T-helper 1 cell treated with Interleukin-12 subunit alpha and Interleukin-12 subunit beta and Interleukin-4 antibody, amounts not matched to agents 30 μg/mL and 1 μg/mL, for 36 hours (primary cell): Measurements from ENCODE around the gene BBS9.

Source experiments
- H3K27ac Mint-ChIP-seq: one replicate; pipeline ENCODE4 v1.8.0; 2021; ENCODE audit warnings: mild to moderate bottlenecking, mixed read lengths
- H3K27me3 Mint-ChIP-seq: one replicate; pipeline ENCODE4 v1.8.0; 2021; ENCODE audit warnings: low read depth, mixed read lengths
- H3K36me3 Mint-ChIP-seq: one replicate; pipeline ENCODE4 v1.8.0; 2021; ENCODE audit warnings: low read depth, mixed read lengths
- H3K4me1 Mint-ChIP-seq: one replicate; pipeline ENCODE4 v1.8.0; 2021; ENCODE audit warnings: low read depth, mixed read lengths
- H3K4me3 Mint-ChIP-seq: one replicate; pipeline ENCODE4 v1.8.0; 2021; ENCODE audit warnings: mild to moderate bottlenecking, moderate library complexity, mixed read lengths
- H3K9me3 Mint-ChIP-seq: one replicate; pipeline ENCODE4 v1.8.0; 2021; ENCODE audit warnings: mixed read lengths

Gene BBS9

DNA sequence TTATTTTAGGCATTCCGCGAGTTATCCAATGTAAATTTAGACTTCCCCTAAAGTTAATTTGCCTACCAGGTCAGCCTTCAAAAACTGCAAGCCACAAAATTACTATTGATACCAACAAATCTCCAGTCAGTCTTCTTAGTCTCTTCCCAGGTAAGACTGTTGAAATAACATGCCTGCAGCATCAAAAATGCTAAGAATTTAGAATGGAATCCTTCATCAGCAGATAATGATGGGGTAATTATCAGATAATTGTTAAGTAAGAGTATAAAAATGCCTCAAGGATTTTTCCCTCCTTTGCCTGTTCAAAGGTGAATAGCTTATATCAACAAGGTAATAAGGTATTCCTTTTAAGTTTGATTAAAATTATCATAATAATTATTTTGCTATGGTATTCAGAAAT, 228.5 kb downstream of the BBS9 start:
- Mint-ChIP-seq H3K4me3 (no peak overlapping the region), H3K27me3 (no peaks in the 10 kb centered on the region), H3K9me3 (no peaks in the 10 kb centered on the region), H3K36me3 (no peaks in the 10 kb centered on the region), H3K4me1 (no peaks in the 10 kb centered on the region), H3K27ac (no peak overlapping the region)

GRCh38 chr7:33369888-33370287, 240.5 kb downstream of the BBS9 start:
- no peaks in the 10 kb centered on the region for H3K9me3 Mint-ChIP-seq
- H3K4me1 Mint-ChIP-seq: no peaks in the 10 kb centered on the region
- no peak overlapping the region for H3K27ac Mint-ChIP-seq
- H3K27me3 Mint-ChIP-seq: no peaks in the 10 kb centered on the region
- H3K4me3 Mint-ChIP-seq: no peak overlapping the region
- H3K36me3 Mint-ChIP-seq: no peaks in the 10 kb centered on the region

GRCh38 chr7:33373195-33373594, 243.8 kb downstream of the BBS9 start:
- Mint-ChIP-seq H3K27ac (no peak overlapping the region), H3K9me3 (no peaks in the 10 kb centered on the region), H3K27me3 (no peaks in the 10 kb centered on the region), H3K36me3 (no peaks in the 10 kb centered on the region), H3K4me1 (no peaks in the 10 kb centered on the region), H3K4me3 (no peak overlapping the region)

- no peak overlapping the region for H3K4me3 Mint-ChIP-seq
- H3K9me3 Mint-ChIP-seq: no peaks in the 10 kb centered on the region
- H3K27me3 Mint-ChIP-seq: no peaks in the 10 kb centered on the region
- no peak overlapping the region for H3K27ac Mint-ChIP-seq
- H3K4me1 Mint-ChIP-seq: no peaks in the 10 kb centered on the region
- H3K36me3 Mint-ChIP-seq: no peaks in the 10 kb centered on the region
These were observed 250.6 kb downstream of the BBS9 start for GRCh38 chr7:33379891-33380525.

- Mint-ChIP-seq H3K36me3 (no peaks in the 10 kb centered on the region), H3K27me3 (no peaks in the 10 kb centered on the region), H3K4me1 (no peaks in the 10 kb centered on the region), H3K9me3 (no peaks in the 10 kb centered on the region), H3K27ac (no peak overlapping the region), H3K4me3 (no peak overlapping the region)
These were observed 259.0 kb downstream of the BBS9 start for GRCh38 chr7:33388332-33388731.

DNA sequence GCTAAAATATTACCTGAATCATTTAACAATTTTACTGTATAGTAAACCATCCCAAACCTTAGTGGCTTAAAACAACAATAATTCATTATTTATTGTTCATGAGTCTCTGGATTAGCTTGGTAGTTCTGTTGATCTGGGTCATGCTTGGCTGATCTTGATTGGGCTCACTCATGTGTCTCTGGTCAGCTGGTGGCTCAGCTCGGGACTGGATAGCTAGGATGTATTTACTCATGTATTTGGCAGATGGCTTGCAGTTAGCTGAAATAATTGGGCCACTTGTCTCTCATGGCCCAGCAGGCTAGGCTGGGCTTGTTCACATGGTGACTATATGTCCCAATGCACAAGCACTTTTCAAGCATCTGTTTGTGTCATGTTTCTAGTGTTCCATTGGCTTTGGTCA, 262.8 kb downstream of the BBS9 start:
- Mint-ChIP-seq H3K4me3 (no peak overlapping the region), H3K9me3 (no peaks in the 10 kb centered on the region), H3K27ac (no peak overlapping the region), H3K27me3 (no peaks in the 10 kb centered on the region), H3K4me1 (peaks cover 7% of the 10 kb centered on the region), H3K36me3 (no peaks in the 10 kb centered on the region)

GRCh38 chr7:33393770-33394169, 264.4 kb downstream of the BBS9 start:
- Mint-ChIP-seq H3K9me3 (no peaks in the 10 kb centered on the region), H3K27me3 (no peaks in the 10 kb centered on the region), H3K27ac (no peak overlapping the region), H3K4me1 (peaks cover 7% of the 10 kb centered on the region), H3K36me3 (no peaks in the 10 kb centered on the region), H3K4me3 (no peak overlapping the region)

DNA sequence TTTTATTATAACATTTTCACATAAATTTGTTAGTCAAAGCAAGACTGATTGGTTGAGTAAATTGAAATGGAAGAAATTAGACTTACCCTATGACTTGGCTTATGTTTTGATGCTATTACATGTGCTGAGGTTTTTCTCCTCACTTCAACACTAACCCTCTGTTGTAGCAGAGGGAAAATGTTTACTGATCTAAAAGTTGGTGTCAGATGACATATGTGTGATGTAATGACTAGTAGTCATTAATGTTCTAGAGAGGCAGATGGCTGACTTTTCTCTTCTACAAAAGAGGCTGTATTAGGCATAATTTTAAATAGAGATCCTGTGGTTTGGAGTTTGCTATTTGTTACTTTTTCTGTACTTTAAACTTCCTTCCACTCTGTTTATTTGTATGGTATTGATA, 266.0 kb downstream of the BBS9 start:
- H3K4me1 Mint-ChIP-seq: peaks cover 7% of the 10 kb centered on the region
- H3K9me3 Mint-ChIP-seq: no peaks in the 10 kb centered on the region
- H3K27ac Mint-ChIP-seq: no peak overlapping the region
- H3K36me3 Mint-ChIP-seq: no peaks in the 10 kb centered on the region
- H3K27me3 Mint-ChIP-seq: no peaks in the 10 kb centered on the region
- H3K4me3 Mint-ChIP-seq: no peak overlapping the region

- peaks cover 4% of the 10 kb centered on the region for H3K9me3 Mint-ChIP-seq
- no peak overlapping the region for H3K27ac Mint-ChIP-seq
- H3K4me1 Mint-ChIP-seq: no peaks in the 10 kb centered on the region
- H3K4me3 Mint-ChIP-seq: no peak overlapping the region
- H3K36me3 Mint-ChIP-seq: no peaks in the 10 kb centered on the region
- no peaks in the 10 kb centered on the region for H3K27me3 Mint-ChIP-seq
These were observed 270.3 kb downstream of the BBS9 start for GRCh38 chr7:33399528-33400213.

- Mint-ChIP-seq H3K4me1 (no peaks in the 10 kb centered on the region), H3K27me3 (no peaks in the 10 kb centered on the region), H3K9me3 (peaks cover 4% of the 10 kb centered on the region), H3K27ac (no peak overlapping the region), H3K36me3 (no peaks in the 10 kb centered on the region), H3K4me3 (no peak overlapping the region)
These were observed 270.8 kb downstream of the BBS9 start for GRCh38 chr7:33400214-33400538.

GRCh38 chr7:33410266-33410665, 280.9 kb downstream of the BBS9 start:
- no peak overlapping the region for H3K4me3 Mint-ChIP-seq
- H3K27me3 Mint-ChIP-seq: no peaks in the 10 kb centered on the region
- H3K9me3 Mint-ChIP-seq: peaks cover 21% of the 10 kb centered on the region
- H3K4me1 Mint-ChIP-seq: no peaks in the 10 kb centered on the region
- no peaks in the 10 kb centered on the region for H3K36me3 Mint-ChIP-seq
- no peak overlapping the region for H3K27ac Mint-ChIP-seq

DNA sequence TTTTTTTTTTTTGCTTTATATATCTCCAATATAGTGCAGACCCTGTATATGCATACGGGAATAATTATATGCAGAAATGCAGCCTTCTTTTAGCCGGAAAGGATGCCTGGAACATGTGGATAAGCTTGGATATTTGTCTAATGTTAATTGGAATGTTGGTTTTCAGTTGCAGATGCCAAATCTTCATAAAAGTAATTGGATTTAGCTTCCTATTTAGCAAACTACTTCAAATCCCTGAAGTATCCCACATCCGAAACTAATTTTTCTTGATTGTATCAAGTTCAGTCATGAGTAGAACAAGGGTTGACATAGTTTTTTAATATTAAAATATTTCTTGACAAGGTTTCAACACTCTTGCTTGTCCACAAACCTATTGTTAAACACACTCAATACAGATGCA, 281.7 kb downstream of the BBS9 start:
- peaks cover 20% of the 10 kb centered on the region for H3K9me3 Mint-ChIP-seq
- H3K36me3 Mint-ChIP-seq: no peaks in the 10 kb centered on the region
- H3K4me1 Mint-ChIP-seq: no peaks in the 10 kb centered on the region
- no peak overlapping the region for H3K4me3 Mint-ChIP-seq
- H3K27ac Mint-ChIP-seq: no peak overlapping the region
- no peaks in the 10 kb centered on the region for H3K27me3 Mint-ChIP-seq

GRCh38 chr7:33412331-33412730, 283.0 kb downstream of the BBS9 start:
- Mint-ChIP-seq H3K27me3 (no peaks in the 10 kb centered on the region), H3K27ac (no peak overlapping the region), H3K9me3 (peaks cover 9% of the 10 kb centered on the region), H3K4me1 (no peaks in the 10 kb centered on the region), H3K36me3 (no peaks in the 10 kb centered on the region), H3K4me3 (no peak overlapping the region)

GRCh38 chr7:33418251-33418701, 288.9 kb downstream of the BBS9 start:
- Mint-ChIP-seq H3K27me3 (no peaks in the 10 kb centered on the region), H3K9me3 (no peaks in the 10 kb centered on the region), H3K4me1 (no peaks in the 10 kb centered on the region), H3K36me3 (no peaks in the 10 kb centered on the region), H3K27ac (no peak overlapping the region), H3K4me3 (no peak overlapping the region)

- no peaks in the 10 kb centered on the region for H3K27me3 Mint-ChIP-seq
- no peaks in the 10 kb centered on the region for H3K9me3 Mint-ChIP-seq
- no peaks in the 10 kb centered on the region for H3K36me3 Mint-ChIP-seq
- H3K4me3 Mint-ChIP-seq: no peak overlapping the region
- H3K4me1 Mint-ChIP-seq: no peaks in the 10 kb centered on the region
- no peak overlapping the region for H3K27ac Mint-ChIP-seq
These were observed 291.1 kb downstream of the BBS9 start for GRCh38 chr7:33420311-33420940.
